GM23338 (cell line): ENCODE data around the gene LILRA5.
"Not testable (repeated sequence)": the region's sequence is repeated elsewhere in the genome, so short reads cannot be mapped to it uniquely, and the experiment has no call there.

Experiments
- CREB1 ChIP-seq: fragments of 250-450 bp; sonication (Bioruptor Pico); IDR thresholded peaks from 2 replicates; pipeline ENCODE4 v1.5.0; 2020; ENCODE audit warnings: low read depth, mild to moderate bottlenecking, moderate library complexity
- CTCF ChIP-seq, 2 experiments: fragments of 200-600 bp in 1 of 2; sonication (generic) in 1 of 2; conservative IDR thresholded peaks; 2 replicates each; pipeline versions ENCODE4 v1.5.1 to v1.6.1; 2016 to 2017; ENCODE audit warnings: antibody characterized with exemption in 2 of 2, low read depth in 2 of 2, mild to moderate bottlenecking in 2 of 2, moderate library complexity in 1 of 2
- ETS1 ChIP-seq: IDR thresholded peaks from 2 replicates; pipeline ENCODE4 v1.6.1; 2016; ENCODE audit warnings: antibody characterized with exemption
- EZH2 ChIP-seq: fragments of 200-600 bp; sonication (generic); IDR thresholded peaks from one replicate; pipeline ENCODE4 v1.8.0; 2017; ENCODE audit warnings: antibody characterized with exemption, mild to moderate bottlenecking, low read depth; ENCODE audit not compliant: unreplicated experiment
- POLR2AphosphoS5 ChIP-seq: IDR thresholded peaks from 2 replicates; pipeline ENCODE4 v1.6.1; 2016; ENCODE audit warnings: antibody characterized with exemption, low read depth
- REST ChIP-seq: IDR thresholded peaks from one replicate; pipeline ENCODE4 v1.6.1; 2018; ENCODE audit warnings: antibody characterized with exemption; ENCODE audit not compliant: unreplicated experiment
- ZNF114 ChIP-seq: fragments of 250-450 bp; sonication (Bioruptor Pico); IDR thresholded peaks from 2 replicates; pipeline ENCODE4 v1.5.0; 2020; ENCODE audit warnings: mild to moderate bottlenecking, moderate library complexity

GRCh38 chr19:54359149-54359820, 46.3 kb upstream of the LILRA5 start:
- TF ChIP-seq CTCF (conservative IDR thresholded peaks at IDR 0.05; ENCODE audit: low read depth in 2 of 2), result peak in 1 of 2 experiments; percentile 54; a peak in 2 of 4 replicates
- not testable (repeated sequence) for TF ChIP-seq ETS1; CREB1 (CRISPR knock-in tag); EZH2; POLR2AphosphoS5; REST; ZNF114 (CRISPR knock-in tag)
